Mucosa of descending colon (tissue), 3 donors: ENCODE data around the gene ZNF469. TPM values are rescaled to one million over a fixed set of nuclear protein-coding genes. Genes with fewer than 3 reads are reported as not detected.
A peak's percentile ranks its signal among the peaks of the same experiment; 100 is the strongest.

ENCODE experiments used
- ATAC-seq: fragments of 200-7000 bp; cut with Tn5 transposase; one replicate; pipeline ENCODE4 v1.9.1; 2020; ENCODE audit warnings: mild to moderate bottlenecking, moderate library complexity
- DNase-seq, 3 donors: peaks; one replicate each; pipeline ENCODE4 v3.0.0-alpha.2; 2020
- H3K36me3 ChIP-seq: fragments of 200-600 bp; one replicate; pipeline ENCODE4 v1.8.0; 2021; ENCODE audit warnings: low read depth, mild to moderate bottlenecking
- H3K4me1 ChIP-seq: fragments of 200-600 bp; one replicate; pipeline ENCODE4 v1.8.0; 2021; ENCODE audit warnings: low read depth, mild to moderate bottlenecking
- H3K4me3 ChIP-seq: fragments of 200-600 bp; one replicate; pipeline ENCODE4 v1.8.0; 2021; ENCODE audit warnings: mild to moderate bottlenecking
- H3K9me3 ChIP-seq: fragments of 200-600 bp; one replicate; pipeline ENCODE4 v1.8.0; 2021; ENCODE audit warnings: mild to moderate bottlenecking
- CTCF ChIP-seq: fragments of 200-600 bp; IDR thresholded peaks from one replicate; pipeline ENCODE4 v1.8.0; 2022; ENCODE audit warnings: antibody characterized with exemption, mild to moderate bottlenecking
- intact Hi-C, 2 donors: fragments of 100-400 bp; cut with DNase I in 1 of 2; cut with micrococcal nuclease in 1 of 2; formaldehyde crosslinking; loops; one replicate each; pipeline versions ENCODE4 v1.11.0 to v1.11.1; 2022; cut with DNase I, micrococcal nuclease
- total RNA-seq, 3 donors: library from RNA; stranded (reverse); fragmentation: NEBNext Ultra II Directional in 2 of 3; extraction: Animal tissue kit (Norgen Biotek cat#: 25700) in 2 of 3; gene quantifications; one replicate each; pipeline versions ENCODE4 v1.2.1 to v1.2.4, GENCODE V29; 2021 to 2023
- donor health status: DM: no; HTN: no; CAD: no; lungs with moderate emphysema.
- donor health status: DM: no; HTN: no; CAD: no.
- donor health status: DM: no; HTN: yes; CAD: no.

Gene ZNF469
- total RNA-seq, 3 donors from 2014 or later, result 0.35 to 1.4 (median 0.51) TPM

DNA sequence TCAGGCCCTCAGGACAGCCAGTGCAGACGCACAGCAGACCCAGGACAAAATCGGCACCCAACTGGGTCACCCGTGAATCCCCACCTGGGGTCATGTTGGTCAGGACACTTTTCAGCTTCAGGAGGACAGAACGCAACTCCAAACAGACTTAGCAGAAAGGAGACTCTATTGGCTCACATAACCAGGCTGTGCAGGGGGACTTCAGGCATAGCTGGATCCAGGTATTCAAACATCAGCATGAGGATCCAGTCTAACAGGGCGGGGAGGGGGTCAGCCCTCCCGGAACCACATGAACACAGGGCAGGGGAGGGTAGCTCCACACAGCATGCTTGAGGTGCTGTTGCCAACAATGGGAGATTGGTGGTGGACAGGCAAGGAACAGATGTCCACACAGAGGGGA lies 22.0 kb downstream of the ZNF469 start:
- intact Hi-C loops, result no loop called here
- DNase-seq (no peak), ATAC-seq (no peak)
- no peak for TF ChIP-seq CTCF
- H3K9me3 ChIP-seq, result no peaks in the 10 kb centered on the region
- H3K4me1 ChIP-seq, result no peaks in the 10 kb centered on the region
- no peak overlapping the region for H3K4me3 ChIP-seq
- no peaks in the 10 kb centered on the region for H3K36me3 ChIP-seq

- peak; percentile 48 for ATAC-seq
- Histone ChIP-seq H3K9me3 (no peaks in the 10 kb centered on the region), H3K4me3 (no peak overlapping the region), H3K4me1 (no peaks in the 10 kb centered on the region), H3K36me3 (no peaks in the 10 kb centered on the region)
- intact Hi-C loops, result no loop called here
- TF ChIP-seq CTCF, result no peak
- DNase-seq, result no peak
Measured at GRCh38 chr16:88405216-88406060, 22.7 kb downstream of the ZNF469 start.

- no peak for TF ChIP-seq CTCF
- ATAC-seq, result no peak
- H3K36me3 ChIP-seq, result no peaks in the 10 kb centered on the region
Measured at GRCh38 chr16:88406096-88407041, 23.6 kb downstream of the ZNF469 start.

GRCh38 chr16:88407042-88407420 lies 24.3 kb downstream of the ZNF469 start:
- no peak for ATAC-seq
- Histone ChIP-seq H3K9me3 (no peaks in the 10 kb centered on the region), H3K4me1 (no peaks in the 10 kb centered on the region), H3K36me3 (no peaks in the 10 kb centered on the region), H3K4me3 (no peak overlapping the region)
- no peak for TF ChIP-seq CTCF
- intact Hi-C loops, result no loop called here
- no peak for DNase-seq

More at GRCh38 chr16:88406096-88407041, 23.6 kb downstream of the ZNF469 start:
- no peak for DNase-seq
- intact Hi-C loops, result no loop called here
- H3K9me3 ChIP-seq, result no peaks in the 10 kb centered on the region
- H3K4me1 ChIP-seq, result no peaks in the 10 kb centered on the region
- H3K4me3 ChIP-seq, result no peak overlapping the region

GRCh38 chr16:88407807-88408206 lies 25.0 kb downstream of the ZNF469 start:
- Histone ChIP-seq H3K4me1 (no peaks in the 10 kb centered on the region), H3K9me3 (no peaks in the 10 kb centered on the region), H3K4me3 (no peak overlapping the region), H3K36me3 (no peaks in the 10 kb centered on the region)
- no peak for TF ChIP-seq CTCF
- DNase-seq, result no peak
- ATAC-seq, result no peak
- intact Hi-C loops, result no loop called here
